Measurements from ENCODE around the gene SERPINA1. TPM values are rescaled to one million over a fixed set of nuclear protein-coding genes. Genes with fewer than 3 reads are reported as not detected.

Gene SERPINA1
- total and polyA plus RNA-seq, 10 of the 15 experiments (the other 5 are each of a cell fraction or from before 2014, with no cell fraction given): 0.16 to 6.6 (median 0.53) TPM

DNA sequence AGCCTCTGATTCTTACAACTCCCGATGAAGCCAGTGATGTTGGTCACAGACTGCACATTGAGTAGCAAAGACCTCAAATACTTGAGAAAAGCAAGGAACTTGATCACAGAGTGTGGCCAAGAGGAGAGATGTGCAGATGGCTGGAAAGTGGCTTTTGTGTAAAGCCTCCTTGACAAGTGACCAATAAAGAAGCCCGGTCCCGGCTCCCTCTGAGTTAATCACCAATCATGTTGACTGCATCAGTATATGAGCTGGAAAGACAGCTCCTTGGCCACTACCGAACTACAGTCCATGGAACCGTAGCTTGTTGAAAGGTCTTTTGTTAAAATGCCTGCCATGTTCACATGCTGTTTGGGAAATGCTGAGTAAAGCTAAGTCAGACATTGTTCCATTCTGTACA, 41.6 kb downstream of the SERPINA1 start:
- CTCF ChIA-PET: no interaction called here
- no peak overlapping the region for H3K4me2 ChIP-seq (ENCODE audit: control insufficient read depth, insufficient read depth)
- no peaks in the 10 kb centered on the region for H3K36me3 ChIP-seq (ENCODE audit: control insufficient read depth in 2 of 2, insufficient read depth in 2 of 2, low read length in 1 of 2)
- BruUV-seq (replicated peaks): no TSS peak
- H3K79me2 ChIP-seq (ENCODE audit: control insufficient read depth, insufficient read depth, low read length): no peaks in the 10 kb centered on the region
- TF ChIP-seq POLR2AphosphoS2 (IDR thresholded peaks at IDR 0.05; ENCODE audit: low read depth, low read length) (no peak), PRDM15 (CRISPR knock-in tag; IDR thresholded peaks at IDR 0.05) (no peak)
- H3K9ac ChIP-seq (ENCODE audit: control insufficient read depth, insufficient read depth, low read length): peak overlapping the region; percentile 50; the same call in 1 of the 2 replicates
- in situ Hi-C loops (cut with MboI) (no loop called here), intact Hi-C loops (cut with micrococcal nuclease; ENCODE audit: unreplicated experiment) (no loop called here)
- H2AFZ ChIP-seq (ENCODE audit: control insufficient read depth, low read depth, low read length): peak overlapping the region; percentile 46
- H3K4me3 ChIP-seq: no peak overlapping the region
- RAD21 ChIA-PET (ENCODE audit: unreplicated experiment): no interaction called here
- H4K20me1 ChIP-seq (ENCODE audit: control insufficient read depth, insufficient read depth): no peaks in the 10 kb centered on the region
- SMC1A ChIA-PET (ENCODE audit: uncharacterized antibody, unreplicated experiment): no interaction called here
- POLR2A ChIA-PET: no interaction called here
- H3K27me3 ChIP-seq (replicated peaks in 1 of 2; ENCODE audit: control insufficient read depth in 2 of 2, insufficient read depth in 2 of 2, low read length in 1 of 2): no peaks in the 10 kb centered on the region
- H3K4me1 ChIP-seq (ENCODE audit: control insufficient read depth, insufficient read depth, low read length): peaks cover 20% of the 10 kb centered on the region
- 23% methylated on average over 5 of the region's 5 CpGs for WGBS (ENCODE audit: insufficient coverage, insufficient replicate concordance, low lambda C conversion rate, missing lambda C conversion rate)
- peaks cover 11% of the 10 kb centered on the region for H3K9me3 ChIP-seq (replicated peaks; ENCODE audit: control insufficient read depth, insufficient read depth, low read length)
- ATAC-seq (no peak), DNase-seq (ENCODE audit: low read depth, low spot score) (no peak), FAIRE-seq (no peak)
- peak overlapping the region; percentile 93 for H3K27ac ChIP-seq (ENCODE audit: control insufficient read depth, insufficient read depth)
